ENCODE data around the gene FAM107B. TPM values are rescaled to one million over a fixed set of nuclear protein-coding genes. Genes with fewer than 3 reads are reported as not detected.

Gene FAM107B
- total and polyA plus RNA-seq, 8 donors = 22.6 to 105 (median 54.5) TPM

DNA sequence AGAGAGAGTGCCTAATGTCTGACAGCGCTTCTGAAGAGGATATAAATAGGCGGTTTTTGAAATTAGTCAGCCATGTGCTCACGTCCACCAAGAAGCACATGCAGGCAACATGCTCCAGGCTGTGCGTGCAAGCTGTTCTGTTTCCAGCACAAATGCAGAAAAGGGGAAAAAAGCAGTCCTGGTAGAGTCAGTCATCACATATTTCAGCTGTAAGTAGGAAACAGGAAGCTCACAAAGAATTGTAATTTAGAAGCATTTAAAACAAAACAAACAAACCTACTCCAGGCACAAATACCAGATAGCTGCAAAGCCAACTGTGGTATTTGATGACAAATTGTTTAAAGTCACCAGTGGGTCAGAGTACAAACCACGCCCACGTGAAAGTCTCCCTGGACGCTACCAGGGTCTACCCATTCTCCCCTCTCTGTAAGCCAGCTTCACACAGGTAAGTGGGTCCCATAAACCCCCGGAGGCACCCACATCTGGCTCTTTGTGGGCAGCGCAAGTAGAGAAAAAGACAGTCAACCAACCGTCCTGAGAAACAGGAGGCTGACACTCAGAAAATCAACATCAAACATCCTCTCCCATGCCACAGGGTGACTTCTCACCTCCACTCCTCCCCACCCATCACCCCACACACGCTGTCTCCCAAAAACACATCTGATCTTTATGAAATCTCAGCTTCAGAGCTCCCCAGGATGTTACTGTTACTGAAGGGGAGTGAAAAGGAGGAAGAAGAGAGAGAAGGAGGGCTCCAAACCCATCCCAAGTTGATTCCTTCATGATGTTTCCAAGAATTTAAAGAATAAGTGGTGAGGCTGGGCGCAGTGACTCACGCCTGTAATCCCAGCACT is 186.4 kb downstream of the FAM107B start:
- 59 to 60% methylated on average over 13 of the region's 13 CpGs for WGBS, 2 donors
- Histone ChIP-seq H3K27ac (peak overlapping the region in 3 of 4 donors; percentile 23 to 69 (median 64)), H3K27me3 (no peaks in the 10 kb centered on the region), H3K36me3 (peaks cover 0 to 10% (median 0%) of the 10 kb centered on the region in 3 donors), H3K4me3 (no peak overlapping the region), H3K9me3 (no peaks in the 10 kb centered on the region), H3K4me1 (peaks cover 32 to 50% (median 39%) of the 10 kb centered on the region in 3 donors)
- intact Hi-C loops (cut with DNase I) = no loop called here
- ATAC-seq = peak; percentile 18 to 68 (median 54)
- DNase-seq = no peak
- TF ChIP-seq, protein P1, sequence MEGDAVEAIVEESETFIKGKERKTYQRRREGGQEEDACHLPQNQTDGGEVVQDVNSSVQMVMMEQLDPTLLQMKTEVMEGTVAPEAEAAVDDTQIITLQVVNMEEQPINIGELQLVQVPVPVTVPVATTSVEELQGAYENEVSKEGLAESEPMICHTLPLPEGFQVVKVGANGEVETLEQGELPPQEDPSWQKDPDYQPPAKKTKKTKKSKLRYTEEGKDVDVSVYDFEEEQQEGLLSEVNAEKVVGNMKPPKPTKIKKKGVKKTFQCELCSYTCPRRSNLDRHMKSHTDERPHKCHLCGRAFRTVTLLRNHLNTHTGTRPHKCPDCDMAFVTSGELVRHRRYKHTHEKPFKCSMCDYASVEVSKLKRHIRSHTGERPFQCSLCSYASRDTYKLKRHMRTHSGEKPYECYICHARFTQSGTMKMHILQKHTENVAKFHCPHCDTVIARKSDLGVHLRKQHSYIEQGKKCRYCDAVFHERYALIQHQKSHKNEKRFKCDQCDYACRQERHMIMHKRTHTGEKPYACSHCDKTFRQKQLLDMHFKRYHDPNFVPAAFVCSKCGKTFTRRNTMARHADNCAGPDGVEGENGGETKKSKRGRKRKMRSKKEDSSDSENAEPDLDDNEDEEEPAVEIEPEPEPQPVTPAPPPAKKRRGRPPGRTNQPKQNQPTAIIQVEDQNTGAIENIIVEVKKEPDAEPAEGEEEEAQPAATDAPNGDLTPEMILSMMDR (IDR thresholded peaks at IDR 0.05) = no peak
- no peak for FAIRE-seq

- 65 to 66% methylated on average over 6 of the region's 6 CpGs for WGBS, 2 donors
- no peak for ATAC-seq
- no peaks in the 10 kb centered on the region for H3K9me3 ChIP-seq
- H3K36me3 ChIP-seq = peaks cover 0 to 4% (median 0%) of the 10 kb centered on the region in 3 donors
- peak overlapping the region in 3 of 4 donors; percentile 23 to 69 (median 64) for H3K27ac ChIP-seq
- intact Hi-C loops (cut with DNase I) = no loop called here
- FAIRE-seq = no peak
- H3K27me3 ChIP-seq = no peaks in the 10 kb centered on the region
- DNase-seq = no peak
- TF ChIP-seq, protein P1 (IDR thresholded peaks at IDR 0.05) = no peak
- H3K4me3 ChIP-seq = no peak overlapping the region
- peaks cover 32 to 44% (median 39%) of the 10 kb centered on the region in 3 donors for H3K4me1 ChIP-seq
Measured at GRCh38 chr10:14587540-14588083, 187.1 kb downstream of the FAM107B start.

GRCh38 chr10:14586901-14587300 is 187.8 kb downstream of the FAM107B start:
- WGBS, 2 donors = 46 to 53% methylated on average over 6 of the region's 6 CpGs
- Histone ChIP-seq H3K4me3 (no peak overlapping the region), H3K27me3 (no peaks in the 10 kb centered on the region), H3K4me1 (peaks cover 32 to 42% (median 40%) of the 10 kb centered on the region in 3 donors), H3K36me3 (no peaks in the 10 kb centered on the region), H3K9me3 (no peaks in the 10 kb centered on the region), H3K27ac (peak overlapping the region in 2 of 4 donors; percentile 64 to 69)
- TF ChIP-seq, protein P1 (IDR thresholded peaks at IDR 0.05) = no peak
- ATAC-seq (peak; percentile 23 to 67 (median 49)), DNase-seq (peak in 1 of 6 donors; percentile 70), FAIRE-seq (no peak)
- intact Hi-C loops (cut with DNase I) = no loop called here

DNA sequence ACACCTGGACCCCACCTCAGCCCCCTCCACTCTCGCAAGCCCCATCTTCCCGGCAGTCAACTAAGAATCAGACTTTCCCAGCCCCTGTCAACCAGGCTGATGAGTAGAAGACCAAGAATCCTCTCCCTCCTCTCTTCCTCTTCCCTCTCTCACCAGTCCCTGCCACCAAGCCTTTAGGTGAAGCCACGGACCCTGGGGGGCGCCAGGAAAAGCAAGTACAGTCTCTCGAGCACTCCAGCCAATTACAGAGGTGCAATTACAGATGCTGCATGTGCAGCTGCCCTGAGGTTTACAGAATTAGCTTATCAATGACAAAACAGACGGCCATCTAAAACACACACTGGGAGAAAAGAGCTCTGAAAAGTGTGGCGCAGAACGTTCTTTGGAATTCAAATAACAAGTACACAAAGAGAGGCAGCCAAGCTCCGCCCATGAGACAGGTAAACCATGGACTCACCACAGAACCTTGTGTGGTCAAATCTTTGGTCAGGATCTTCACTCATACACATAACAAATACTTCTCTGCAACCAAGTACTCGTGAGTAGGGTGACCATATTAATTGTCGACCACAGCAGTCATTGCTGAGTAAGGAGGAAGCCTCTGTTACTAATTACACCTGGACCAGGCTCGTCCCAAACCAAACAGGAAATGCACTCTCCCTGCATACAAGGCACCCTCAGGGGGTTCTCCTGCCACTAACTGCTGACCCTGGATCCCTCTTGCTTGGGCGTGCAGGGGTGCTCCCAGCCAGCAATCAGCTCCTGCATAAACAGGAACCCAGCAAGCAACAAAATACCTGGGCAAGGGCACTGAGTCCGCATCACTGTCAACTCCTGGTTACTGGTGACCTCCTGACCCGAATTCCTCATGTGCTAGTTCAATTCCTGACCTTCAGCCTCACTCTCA is 189.2 kb downstream of the FAM107B start:
- intact Hi-C loops (cut with DNase I) = no loop called here
- peak; percentile 19 to 48 (median 31) for ATAC-seq
- WGBS, 2 donors = 53 to 54% methylated on average over 15 of the region's 15 CpGs
- DNase-seq = no peak
- Histone ChIP-seq H3K36me3 (no peaks in the 10 kb centered on the region), H3K27ac (peak overlapping the region in 3 of 4 donors; percentile 16 to 69 (median 61)), H3K27me3 (no peaks in the 10 kb centered on the region), H3K4me3 (no peak overlapping the region), H3K9me3 (no peaks in the 10 kb centered on the region), H3K4me1 (peaks cover 32 to 44% (median 44%) of the 10 kb centered on the region in 3 donors)
- TF ChIP-seq, protein P1 (IDR thresholded peaks at IDR 0.05) = no peak
- FAIRE-seq = no peak

All from pancreas (tissue), 10 donors.